ENCODE data around the gene ATG7. TPM values are rescaled to one million over a fixed set of nuclear protein-coding genes. Genes with fewer than 3 reads are reported as not detected.

ATG7 gene
- total and polyA plus RNA-seq, 2 donors from 2014 or later = 15.3 to 54.9 TPM

DNA sequence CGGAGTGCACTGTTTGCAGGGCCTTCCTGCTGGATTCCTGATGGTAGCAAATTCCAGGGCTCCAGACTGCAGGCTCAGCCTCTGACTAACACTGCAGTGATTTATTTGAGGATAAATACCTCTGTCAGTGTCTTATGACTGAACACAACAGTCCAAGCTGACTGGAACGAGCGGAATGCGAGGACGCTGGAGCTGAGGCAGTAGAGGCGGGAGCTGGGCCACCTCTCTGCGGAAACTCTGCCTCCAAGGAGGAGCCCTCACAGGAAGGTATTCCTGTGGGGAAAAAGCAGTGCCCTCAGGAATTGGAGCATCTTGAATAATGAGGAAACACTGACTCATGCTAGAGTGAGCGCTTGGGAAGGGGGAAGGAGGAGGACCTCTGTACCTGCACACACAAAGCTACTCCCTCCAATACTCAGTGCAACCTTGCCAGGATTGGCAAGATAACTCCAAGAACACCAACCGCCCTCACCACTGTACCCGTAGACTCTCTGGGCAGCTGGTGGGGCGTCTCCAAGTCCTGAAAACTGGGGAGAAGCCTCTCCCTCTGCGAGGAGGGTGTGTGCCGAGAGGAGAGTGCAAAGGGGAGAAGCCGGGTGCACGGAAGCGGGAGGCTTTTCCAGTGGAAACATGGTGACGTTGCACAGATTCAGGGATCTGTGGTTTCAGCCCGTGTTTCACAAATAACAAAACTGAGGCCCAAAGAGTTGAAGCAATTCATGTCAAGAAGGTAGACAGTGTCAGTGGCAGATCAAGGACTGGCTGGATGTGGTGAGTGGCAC lies 328.5 kb downstream of the ATG7 start:
- DNase-seq (peak; percentile 87 to 97 (median 94)), FAIRE-seq (peak; percentile 72)
- H3K36me3 ChIP-seq (ENCODE audit: control insufficient read depth in 2 of 3, insufficient read depth in 3 of 3, low read length in 3 of 3) = no peaks in the 10 kb centered on the region
- intact Hi-C loops (cut with DNase I) = no loop called here
- no peaks in the 10 kb centered on the region for H3K9me3 ChIP-seq (ENCODE audit: control insufficient read depth in 2 of 3, insufficient read depth in 1 of 3, low read length in 3 of 3)
- H3K27ac ChIP-seq (ENCODE audit: low read depth in 2 of 2, low read length in 2 of 2) = peak overlapping the region; percentile 73 to 80
- no peaks in the 10 kb centered on the region for H3K27me3 ChIP-seq (ENCODE audit: control insufficient read depth, insufficient read depth, low read length)
- H3K4me1 ChIP-seq (ENCODE audit: control insufficient read depth in 2 of 3, insufficient read depth in 2 of 3, low read depth in 1 of 3, low read length in 3 of 3) = peaks cover 2 to 12% (median 8%) of the 10 kb centered on the region in 3 donors
- TF ChIP-seq, protein P1, sequence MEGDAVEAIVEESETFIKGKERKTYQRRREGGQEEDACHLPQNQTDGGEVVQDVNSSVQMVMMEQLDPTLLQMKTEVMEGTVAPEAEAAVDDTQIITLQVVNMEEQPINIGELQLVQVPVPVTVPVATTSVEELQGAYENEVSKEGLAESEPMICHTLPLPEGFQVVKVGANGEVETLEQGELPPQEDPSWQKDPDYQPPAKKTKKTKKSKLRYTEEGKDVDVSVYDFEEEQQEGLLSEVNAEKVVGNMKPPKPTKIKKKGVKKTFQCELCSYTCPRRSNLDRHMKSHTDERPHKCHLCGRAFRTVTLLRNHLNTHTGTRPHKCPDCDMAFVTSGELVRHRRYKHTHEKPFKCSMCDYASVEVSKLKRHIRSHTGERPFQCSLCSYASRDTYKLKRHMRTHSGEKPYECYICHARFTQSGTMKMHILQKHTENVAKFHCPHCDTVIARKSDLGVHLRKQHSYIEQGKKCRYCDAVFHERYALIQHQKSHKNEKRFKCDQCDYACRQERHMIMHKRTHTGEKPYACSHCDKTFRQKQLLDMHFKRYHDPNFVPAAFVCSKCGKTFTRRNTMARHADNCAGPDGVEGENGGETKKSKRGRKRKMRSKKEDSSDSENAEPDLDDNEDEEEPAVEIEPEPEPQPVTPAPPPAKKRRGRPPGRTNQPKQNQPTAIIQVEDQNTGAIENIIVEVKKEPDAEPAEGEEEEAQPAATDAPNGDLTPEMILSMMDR (IDR thresholded peaks at IDR 0.05; ENCODE audit: borderline replicate concordance, extremely low read depth, insufficient read depth) = peak; percentile 3
- H3K4me3 ChIP-seq (ENCODE audit: low read length in 3 of 3) = no peak overlapping the region
- H3K9ac ChIP-seq (ENCODE audit: low read length in 3 of 3) = no peak overlapping the region

DNA sequence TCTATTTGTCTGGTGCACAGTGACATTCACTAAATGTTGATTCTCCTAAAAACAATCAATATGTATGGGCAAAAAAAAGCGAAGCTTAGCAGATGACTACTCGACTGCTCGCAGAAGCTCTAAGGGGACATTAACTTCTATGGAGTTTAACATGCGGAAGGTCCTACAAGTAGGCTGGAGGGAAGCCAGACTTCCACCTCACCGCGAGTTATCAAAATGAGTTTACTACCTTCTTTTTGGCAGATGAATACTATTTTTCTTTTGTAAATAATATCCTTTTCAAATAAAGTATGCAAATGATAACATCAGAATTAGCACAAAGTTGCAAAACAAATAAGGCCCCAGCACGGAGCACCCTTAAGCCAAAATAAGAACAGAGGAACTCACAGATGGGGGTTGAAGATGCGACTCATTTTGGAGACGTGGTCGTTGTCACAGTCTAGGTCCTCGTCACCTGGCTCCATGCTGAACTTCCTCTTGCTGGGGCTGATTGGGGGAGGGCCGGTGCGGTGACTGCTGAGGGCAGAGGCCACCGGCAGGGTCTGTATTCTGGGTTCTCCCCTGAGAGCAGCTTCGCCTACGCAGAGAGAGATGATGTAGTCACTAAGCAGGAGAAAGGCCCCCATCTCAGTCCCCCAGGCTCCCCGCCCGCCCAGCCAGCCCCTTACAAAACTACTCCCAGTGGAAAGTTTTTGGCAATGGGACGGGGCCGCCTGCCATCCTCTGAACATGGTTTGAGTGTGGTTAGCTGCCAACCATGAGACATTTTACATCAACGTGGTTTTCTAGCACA lies 329.4 kb downstream of the ATG7 start:
- no peak overlapping the region for H3K9ac ChIP-seq (ENCODE audit: low read length in 3 of 3)
- H3K4me1 ChIP-seq (ENCODE audit: control insufficient read depth in 2 of 3, insufficient read depth in 2 of 3, low read depth in 1 of 3, low read length in 3 of 3) = peaks cover 2 to 12% (median 8%) of the 10 kb centered on the region in 3 donors
- TF ChIP-seq, protein P1 (IDR thresholded peaks at IDR 0.05; ENCODE audit: borderline replicate concordance, extremely low read depth, insufficient read depth) = no peak
- DNase-seq (no peak), FAIRE-seq (no peak)
- intact Hi-C loops (cut with DNase I) = no loop called here
- H3K4me3 ChIP-seq (ENCODE audit: low read length in 3 of 3) = no peak overlapping the region
- H3K27ac ChIP-seq (ENCODE audit: low read depth in 2 of 2, low read length in 2 of 2) = peak overlapping the region; percentile 30 to 70
- no peaks in the 10 kb centered on the region for H3K27me3 ChIP-seq (ENCODE audit: control insufficient read depth, insufficient read depth, low read length)
- H3K9me3 ChIP-seq (ENCODE audit: control insufficient read depth in 2 of 3, insufficient read depth in 1 of 3, low read length in 3 of 3) = no peaks in the 10 kb centered on the region
- peaks cover 0 to 3% (median 0%) of the 10 kb centered on the region in 3 donors for H3K36me3 ChIP-seq (ENCODE audit: control insufficient read depth in 2 of 3, insufficient read depth in 3 of 3, low read length in 3 of 3)

DNA sequence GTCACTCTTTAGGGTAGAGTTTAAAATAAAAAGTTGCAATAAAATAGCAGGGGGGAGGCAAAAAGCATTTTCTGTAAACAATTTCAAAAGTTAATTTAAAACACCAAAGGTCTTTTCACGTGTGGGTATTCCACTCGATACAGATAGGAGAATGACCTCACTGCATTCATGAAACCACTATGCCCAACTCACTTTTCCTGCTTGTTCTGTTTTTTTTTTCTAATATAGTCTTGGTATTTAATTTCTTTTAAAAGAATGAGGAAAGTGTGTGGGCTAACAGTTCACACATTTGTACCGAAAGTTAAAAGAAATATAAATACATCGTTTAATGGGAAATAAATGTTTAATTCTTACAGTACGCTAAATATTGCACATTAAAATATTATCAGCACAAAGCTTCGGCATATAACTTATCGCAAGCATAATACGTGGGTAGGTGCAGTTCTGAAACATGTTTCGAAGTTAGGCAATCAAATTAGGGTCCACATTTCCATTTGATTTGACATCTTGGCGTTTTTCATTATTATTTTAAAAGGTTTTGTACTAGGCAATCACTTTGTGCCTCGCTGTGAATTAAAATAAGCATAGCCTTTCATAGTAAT lies 330.1 kb downstream of the ATG7 start:
- Histone ChIP-seq H3K27ac (ENCODE audit: low read depth in 2 of 2, low read length in 2 of 2) (peak overlapping the region; percentile 30), H3K4me3 (ENCODE audit: low read length in 3 of 3) (no peak overlapping the region), H3K27me3 (ENCODE audit: control insufficient read depth, insufficient read depth, low read length) (no peaks in the 10 kb centered on the region), H3K36me3 (ENCODE audit: control insufficient read depth in 2 of 3, insufficient read depth in 3 of 3, low read length in 3 of 3) (peaks cover 0 to 3% (median 0%) of the 10 kb centered on the region in 3 donors), H3K4me1 (ENCODE audit: control insufficient read depth in 2 of 3, insufficient read depth in 2 of 3, low read depth in 1 of 3, low read length in 3 of 3) (peaks cover 2 to 12% (median 8%) of the 10 kb centered on the region in 3 donors), H3K9me3 (ENCODE audit: control insufficient read depth in 2 of 3, insufficient read depth in 1 of 3, low read length in 3 of 3) (no peaks in the 10 kb centered on the region), H3K9ac (ENCODE audit: low read length in 3 of 3) (no peak overlapping the region)
- FAIRE-seq (no peak), DNase-seq (no peak)
- intact Hi-C loops (cut with DNase I) = no loop called here
- TF ChIP-seq, protein P1 (IDR thresholded peaks at IDR 0.05; ENCODE audit: borderline replicate concordance, extremely low read depth, insufficient read depth) = no peak

Data from kidney (tissue), 14 donors.